Inflammatory macrophage treated with lipopolysaccharide for 1 hour (primary cell): ENCODE measurements around the gene ZBTB47.
A peak's percentile ranks its signal among the peaks of the same experiment; 100 is the strongest.

Experiments
- DNase-seq, 2 donors: peaks; one replicate each; pipeline ENCODE4 v3.0.0-alpha.2; 2020 to 2022

The ZBTB47 gene

DNA sequence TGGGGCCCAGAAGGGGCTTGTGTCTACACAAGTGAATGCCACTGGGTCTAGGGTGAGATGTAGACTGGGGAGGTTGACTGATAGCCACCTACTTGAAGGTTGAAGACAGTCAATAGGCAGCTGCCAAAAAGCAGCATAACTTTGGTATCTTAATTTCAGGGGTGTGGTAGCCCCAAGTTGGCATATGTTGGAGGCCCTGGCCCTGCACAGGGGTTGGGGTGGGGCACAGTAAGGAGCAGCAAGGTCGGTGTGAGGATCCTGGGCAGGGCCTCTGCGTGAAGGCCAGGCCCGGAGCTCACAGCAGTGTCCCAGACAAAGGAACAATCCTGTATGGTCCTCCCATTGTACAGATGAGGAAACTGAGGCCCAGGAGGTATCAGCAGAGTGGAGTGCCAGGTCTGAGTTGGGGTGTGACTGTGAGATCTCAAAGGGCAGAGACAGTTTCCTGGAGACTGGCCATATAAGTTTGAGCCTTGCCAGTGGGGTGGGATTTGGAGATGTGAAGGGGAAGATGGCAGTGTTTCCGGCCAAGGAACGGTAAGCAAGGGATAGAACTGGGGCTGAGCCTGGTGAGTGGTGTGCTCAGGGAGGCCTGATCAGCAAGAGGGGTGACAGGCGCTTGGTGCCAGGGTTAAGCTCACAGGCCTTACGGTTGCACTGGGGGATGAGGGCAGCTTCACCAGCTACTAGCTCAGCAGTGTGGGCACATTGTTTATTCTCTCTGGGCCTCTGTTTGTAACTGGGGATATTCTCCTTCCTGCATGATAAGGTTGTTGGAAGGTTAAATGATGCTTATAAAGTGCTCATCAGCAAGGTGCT, 33.5 kb downstream of the ZBTB47 start:
- no peak for DNase-seq

DNA sequence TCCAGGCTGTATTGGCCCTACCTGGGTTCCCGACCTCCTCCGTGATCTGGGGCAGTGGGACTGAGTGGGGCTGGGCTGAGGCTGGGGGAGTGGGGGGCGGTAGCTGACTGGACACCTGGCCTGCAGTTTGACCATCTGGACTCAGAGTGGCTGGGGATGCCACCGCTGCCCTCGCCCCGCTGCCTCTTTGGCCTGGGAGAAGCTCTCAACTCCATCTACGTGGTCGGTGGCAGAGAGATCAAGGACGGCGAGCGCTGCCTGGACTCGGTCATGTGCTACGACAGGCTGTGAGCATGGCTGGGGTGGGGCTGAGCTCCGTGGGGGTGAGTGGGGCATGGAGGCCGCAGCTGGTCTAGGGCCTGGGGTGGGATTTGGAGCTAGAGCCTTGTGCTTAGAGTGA, 34.5 kb downstream of the ZBTB47 start:
- no peak for DNase-seq

DNA sequence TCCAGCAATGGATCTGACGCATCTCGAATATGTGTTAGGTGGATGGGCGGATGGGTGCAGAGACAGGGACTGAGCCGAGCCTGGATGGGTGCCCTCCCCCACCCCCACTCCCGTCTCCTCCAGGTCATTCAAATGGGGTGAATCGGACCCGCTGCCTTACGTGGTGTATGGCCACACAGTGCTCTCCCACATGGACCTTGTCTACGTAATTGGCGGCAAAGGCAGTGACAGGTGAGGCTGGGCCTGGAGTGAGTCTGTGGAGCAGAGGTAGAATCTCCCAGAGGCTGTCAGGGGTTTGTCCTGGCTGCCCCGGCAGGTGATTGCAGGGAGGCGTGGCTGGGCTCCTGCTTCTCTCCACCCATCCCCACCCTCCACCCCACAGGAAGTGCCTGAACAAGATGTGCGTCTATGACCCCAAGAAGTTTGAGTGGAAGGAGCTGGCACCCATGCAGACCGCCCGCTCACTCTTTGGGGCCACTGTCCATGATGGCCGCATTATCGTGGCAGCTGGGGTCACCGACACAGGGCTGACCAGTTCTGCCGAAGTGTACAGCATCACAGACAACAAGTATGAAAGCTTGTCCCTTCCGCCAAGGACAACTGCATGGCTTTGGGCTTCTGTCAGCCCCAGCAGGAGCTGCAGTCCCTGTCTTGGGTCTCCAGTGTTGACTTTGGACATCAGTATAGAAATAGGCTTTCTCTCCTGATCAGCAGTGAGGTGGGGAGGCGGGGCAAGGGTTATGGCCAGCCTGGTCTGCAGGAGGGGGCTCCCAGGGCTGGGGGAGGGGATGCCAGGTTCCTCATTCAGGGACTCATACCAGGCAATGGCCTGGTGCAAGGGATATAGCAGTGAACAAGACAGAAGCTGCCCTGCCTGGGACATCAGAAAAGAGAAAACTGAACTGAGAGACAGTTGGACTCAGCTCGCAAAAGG, 35.3 kb downstream of the ZBTB47 start:
- no peak for DNase-seq

DNA sequence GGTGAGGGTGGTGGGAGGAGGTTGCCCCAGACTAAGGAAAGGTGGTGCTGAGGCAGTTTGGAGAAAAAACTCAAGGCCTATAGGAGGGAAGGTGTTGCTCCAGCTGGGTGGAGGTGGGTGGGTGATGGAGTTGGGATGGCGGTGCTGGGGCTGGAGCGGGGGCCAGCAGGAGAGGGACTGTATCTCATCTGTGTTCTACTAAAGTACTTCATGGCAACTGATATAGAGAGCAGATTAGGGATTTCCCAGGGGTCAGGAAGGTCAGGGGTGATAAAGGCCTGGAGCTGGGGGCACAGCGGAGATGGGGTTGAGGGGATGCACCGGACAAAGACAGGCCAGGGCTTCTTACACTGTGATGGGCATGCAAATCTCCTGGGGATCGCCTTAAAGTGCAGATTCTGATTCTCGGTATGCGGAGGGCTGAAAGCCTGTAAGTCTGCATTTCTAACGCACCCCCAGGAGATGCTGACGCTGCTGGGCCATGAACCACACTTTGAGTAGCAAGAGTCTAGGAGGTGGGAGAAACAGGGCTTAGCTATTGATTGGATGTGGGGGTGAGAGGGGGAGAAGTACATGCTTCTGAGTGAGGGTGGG, 36.0 kb downstream of the ZBTB47 start:
- DNase-seq, result no peak

DNA sequence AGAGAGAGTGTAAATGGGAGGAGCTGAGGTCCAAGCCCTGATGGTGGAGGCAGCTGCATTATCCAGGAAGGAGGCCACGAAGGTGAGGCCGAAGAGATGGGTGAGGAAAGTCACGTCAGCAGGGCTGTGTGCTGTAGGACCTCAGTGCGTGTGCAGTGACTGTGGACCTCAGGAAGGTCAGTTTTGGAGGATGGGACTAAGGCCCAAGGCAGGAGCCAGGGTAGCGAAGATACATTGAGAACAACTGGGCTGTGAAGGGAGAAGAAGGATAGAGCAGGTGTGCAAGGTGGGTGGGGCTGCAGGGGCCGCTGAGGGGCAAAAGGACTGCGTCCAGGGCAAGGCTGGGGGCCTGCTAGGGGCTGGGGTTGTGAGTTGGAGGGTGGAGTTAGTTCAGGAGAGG, 36.7 kb downstream of the ZBTB47 start:
- no peak for DNase-seq

DNA sequence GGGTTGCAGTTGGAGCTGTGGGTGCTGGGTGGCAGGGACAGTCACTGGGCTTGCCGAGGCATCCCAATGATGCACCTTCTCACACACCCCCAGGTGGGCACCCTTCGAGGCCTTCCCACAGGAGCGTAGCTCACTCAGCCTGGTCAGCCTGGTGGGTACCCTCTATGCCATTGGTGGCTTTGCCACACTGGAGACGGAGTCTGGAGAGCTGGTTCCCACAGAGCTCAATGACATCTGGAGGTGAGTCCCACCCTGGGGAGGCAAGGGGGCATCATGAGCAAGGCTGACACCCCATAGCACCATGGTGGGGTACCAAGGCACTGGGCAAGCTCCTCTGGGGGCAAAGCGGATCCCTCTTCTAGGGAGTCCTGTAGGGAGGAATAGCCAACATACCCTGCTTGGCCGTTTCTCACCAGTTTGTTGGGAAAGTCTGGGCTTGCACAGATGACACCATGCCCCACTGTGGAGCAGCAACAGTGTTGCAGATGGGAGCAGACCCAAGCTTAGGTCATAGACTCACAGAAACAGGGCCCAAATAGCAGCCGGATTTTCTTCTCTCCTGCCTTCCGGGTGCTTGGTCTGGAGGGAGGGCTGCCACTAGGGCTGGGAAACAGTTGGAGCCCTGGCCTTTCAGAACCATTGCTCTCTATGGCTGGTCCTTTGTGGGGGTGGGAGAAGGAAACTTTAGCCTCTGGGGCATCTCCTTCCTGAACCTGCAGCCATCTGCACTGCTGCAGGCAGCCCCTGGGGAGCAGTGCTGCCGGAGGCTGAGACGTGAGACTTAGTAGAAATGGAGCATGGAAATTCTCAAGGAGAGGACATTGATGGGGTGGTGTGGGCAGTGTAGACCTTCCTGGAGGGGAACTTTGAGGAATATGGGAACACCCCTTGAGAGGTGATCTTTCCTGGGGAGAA, 37.5 kb downstream of the ZBTB47 start:
- peak; percentile 49 to 58 for DNase-seq

DNA sequence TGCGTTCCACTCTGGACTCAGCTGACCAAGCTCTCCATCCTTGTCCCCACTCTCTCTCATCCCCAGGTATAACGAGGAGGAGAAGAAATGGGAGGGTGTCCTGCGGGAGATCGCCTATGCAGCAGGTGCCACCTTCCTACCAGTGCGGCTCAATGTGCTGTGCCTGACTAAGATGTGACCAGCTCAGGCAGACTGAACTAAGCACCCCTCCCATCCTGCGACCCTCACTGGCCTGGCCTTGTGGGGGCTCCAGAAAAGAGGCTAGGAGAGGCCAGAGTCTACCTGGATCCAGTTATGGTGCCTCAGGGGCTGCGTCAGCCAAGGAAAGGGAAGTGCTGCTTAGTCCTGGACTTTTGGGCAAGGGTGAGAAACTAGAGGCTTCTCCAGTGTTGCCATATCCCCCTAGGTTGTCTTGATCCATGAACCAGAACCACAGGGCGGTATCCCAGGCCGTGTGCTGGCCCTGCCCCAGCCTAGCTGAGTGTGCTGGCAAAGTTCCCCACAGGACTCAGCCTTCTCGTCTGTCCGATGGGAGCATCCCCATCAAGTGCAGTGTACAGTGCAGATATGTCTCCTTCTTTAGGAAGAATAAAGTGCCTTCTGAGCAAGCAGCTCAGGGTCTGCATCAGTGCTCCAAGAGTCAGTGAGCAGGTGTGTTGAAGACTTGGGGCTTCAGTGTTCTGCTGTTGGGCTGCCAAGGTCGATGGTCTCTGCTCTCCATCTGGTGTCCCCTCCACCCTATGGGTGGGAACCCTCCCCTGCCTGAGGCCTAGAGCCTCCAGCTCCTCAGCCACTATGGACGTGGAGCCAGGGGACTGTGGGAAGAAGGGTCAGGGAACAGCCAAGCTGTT, 38.5 kb downstream of the ZBTB47 start:
- DNase-seq, result no peak

DNA sequence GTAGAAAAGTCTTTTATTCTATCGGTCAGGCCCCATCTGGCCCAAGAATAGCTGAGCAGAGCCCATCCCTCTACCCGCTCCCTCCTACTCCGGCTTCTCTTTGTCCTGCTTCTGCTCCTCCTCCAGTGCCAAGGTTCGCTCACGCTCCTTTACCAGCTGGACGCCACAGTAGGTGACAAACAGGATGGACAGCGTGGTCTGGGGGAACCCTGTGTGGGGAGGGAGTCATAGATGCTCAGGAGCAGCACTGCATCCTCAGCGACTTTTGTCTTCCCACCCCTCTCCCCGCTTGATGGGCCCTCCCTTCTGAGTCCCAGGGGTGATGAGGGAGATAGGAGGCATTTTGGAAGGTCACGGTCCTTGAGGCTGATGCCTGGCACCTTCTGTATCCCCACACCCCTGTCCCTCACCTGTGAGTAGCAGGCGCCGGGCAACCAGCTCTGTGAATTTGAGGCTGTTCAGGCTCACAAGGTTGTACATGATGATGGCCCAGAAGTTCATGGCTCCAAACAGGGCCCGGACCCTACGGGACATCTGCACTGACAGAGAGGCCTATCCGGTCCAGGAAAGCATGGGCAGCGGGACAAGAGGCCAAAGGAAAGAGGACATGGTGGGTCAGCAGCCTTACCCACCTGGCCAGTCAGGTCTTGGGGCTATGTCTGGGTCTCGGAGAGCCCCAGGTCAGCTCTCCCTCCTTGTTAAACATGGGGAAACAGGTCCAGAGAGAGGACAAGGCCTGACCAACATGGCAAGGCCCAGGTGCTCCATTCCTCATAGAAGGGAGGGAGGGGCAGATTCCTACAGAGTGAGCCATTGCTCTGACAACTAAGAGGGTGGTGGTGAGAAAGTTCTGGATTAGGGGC, 39.4 kb downstream of the ZBTB47 start:
- no peak for DNase-seq

DNA sequence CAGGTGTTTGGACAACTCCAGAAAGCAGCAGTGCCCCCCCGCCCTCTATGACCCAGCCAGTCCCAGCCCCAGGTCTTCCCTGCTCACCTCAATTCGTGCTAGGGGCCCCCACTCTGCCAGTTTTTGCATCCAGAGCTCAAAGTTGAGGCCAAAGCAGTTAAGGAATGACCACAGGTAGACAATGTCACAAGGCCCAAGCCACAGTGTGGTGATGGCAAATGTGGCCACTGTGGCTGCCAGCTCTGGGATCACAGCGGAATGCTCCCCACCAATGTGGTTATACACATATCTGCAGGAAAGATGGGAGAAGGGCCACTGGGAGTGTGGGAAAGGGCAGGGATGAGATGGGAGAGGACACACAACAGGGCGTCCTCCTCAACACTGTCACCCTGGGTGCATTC, 40.0 kb downstream of the ZBTB47 start:
- no peak for DNase-seq

DNA sequence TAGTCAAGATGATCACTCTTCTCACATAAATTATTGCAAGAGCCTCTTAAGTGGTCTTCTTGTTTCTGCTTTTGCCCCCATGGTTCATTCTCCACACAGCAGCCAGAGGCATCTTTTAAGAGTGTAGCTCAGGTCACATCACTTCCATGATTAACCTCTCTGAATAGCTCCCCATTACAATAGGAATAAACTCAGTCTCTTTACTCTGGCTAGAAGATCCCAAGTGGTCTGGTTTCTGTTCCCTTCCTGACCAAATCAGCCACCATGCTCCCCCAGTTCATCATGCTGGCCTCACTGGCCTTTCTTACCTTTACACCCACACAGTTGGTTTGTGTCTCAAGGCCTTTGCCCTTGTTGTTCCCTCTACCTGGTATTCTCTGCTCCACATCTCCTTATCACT, 40.9 kb downstream of the ZBTB47 start:
- DNase-seq, result no peak

DNA sequence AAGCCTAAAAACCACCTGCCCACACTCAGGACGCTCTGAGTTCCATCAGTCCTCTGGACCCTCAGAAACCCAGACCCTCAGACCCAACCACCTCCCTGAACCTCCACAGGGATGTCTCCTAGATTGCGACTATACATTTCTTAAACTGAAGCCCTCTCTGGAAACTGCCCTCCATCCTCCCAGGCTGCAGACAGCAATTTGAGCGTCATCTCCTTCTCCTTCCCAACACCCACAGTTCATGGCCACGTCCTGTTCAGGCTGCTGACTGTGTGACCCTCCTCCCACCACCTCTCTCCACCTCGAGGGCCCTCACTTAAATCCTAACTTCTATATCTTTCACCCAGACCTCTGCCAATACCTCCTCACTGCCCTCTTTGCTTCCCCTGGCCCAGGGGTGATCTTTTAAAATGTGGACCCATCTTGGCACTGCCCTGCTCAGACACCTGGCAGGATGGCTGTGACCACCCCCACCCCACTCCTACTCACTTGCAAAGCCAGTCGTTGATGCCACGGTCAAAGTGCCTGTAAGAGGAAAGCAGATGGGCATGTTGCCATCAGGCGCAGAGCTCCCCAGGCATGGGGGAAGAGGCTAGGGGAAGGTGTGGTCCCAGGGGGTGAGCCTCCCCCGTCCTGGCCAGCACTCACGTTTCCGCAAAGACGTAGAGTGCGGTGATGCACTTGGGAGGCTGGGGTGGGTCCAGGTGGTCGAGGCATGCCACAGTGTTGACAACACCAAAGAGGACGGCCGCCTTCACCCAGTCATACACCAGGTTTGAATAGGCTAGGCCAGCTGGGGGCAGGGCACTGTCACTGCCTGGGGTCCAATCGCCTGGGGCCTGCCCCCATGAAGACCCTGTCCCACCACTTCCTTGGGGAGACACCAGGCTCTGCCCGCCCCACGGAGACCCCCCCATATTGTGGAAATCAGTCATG, 43.1 kb downstream of the ZBTB47 start:
- no peak for DNase-seq

DNA sequence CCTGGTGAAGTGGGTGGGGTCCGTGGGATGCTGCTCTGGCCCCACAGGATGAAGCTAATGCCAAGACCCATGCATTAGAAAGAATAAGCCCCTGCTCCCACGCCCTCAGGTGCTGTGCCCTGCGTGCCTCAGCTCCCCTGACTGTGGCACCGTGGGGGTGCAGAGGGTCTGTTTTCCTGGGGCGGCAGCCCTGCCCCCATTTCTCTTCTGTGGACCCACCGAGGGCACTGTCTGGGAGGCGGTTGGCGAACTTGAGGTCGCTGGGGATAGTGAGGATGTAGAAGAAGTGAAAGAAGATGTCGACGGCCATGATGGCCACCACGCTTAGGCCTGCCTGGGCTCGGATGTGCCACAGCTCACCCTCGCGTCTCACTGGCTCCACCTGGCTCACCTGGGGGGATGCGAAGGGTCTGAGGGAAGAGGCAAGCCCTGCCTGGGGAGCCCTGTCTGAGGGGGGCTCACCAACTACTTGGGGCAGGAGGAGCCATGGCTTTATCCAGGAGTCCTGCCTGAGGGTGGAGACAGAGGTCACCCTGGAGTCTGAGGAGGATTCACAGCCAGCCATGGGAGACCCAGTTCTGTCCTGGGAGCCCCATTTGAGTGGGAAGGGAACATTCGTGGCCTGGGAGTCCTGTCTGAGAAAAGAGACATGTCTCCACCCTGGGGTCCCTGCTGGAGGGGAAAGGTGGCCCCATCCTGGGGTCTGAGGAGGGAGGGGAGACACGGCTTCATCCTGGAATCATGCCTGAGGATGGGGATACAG, 44.0 kb downstream of the ZBTB47 start:
- no peak for DNase-seq

DNA sequence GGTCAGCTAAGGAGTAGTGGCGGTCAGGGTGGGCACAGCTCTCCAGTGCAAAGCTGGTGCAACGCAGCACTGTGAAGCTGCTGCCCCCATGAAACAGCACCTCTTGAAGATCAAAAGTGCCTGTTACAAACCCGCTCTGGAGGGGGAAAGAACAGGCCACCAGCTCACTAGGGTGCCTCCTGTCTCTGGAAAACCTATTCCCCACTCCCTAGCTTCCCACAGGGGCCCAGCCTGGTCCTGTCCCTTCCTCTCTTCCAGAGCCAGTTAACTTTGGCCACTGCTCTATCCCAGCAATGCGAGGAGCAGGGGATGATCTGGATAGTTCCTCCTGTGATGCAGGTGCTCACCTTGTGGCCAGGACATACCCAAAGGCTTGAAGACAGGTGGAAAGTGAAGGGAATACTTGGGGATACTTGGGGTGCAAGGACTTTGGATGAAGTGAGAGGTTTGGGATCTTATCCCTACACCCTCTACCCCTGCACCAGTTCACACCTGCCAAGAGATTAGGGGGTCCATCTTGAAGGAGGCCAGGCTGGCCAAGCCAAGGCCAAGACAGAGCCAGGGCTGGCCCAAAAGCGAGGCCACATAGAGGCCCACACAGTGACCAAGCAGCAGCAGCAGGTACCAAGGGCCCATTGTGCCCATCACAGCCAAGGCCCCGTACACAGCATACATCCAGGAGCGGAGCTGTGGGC, 44.9 kb downstream of the ZBTB47 start:
- no peak for DNase-seq

DNA sequence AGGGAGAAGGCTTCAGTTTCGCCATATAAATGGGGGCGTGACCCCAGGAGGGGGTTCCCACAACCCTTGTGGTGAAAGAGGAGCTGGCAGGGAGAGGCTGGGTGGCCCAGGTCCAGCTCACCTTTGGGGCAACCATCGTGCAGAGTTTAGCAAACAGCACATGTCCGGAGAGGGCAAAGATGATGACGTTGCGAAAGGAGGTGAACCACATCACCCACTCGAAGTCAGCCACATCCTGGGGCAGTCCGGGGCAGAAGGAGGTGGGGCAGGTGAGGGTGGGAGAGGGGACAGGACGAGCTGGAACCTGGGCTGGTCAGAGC, 45.4 kb downstream of the ZBTB47 start:
- no peak for DNase-seq

DNA sequence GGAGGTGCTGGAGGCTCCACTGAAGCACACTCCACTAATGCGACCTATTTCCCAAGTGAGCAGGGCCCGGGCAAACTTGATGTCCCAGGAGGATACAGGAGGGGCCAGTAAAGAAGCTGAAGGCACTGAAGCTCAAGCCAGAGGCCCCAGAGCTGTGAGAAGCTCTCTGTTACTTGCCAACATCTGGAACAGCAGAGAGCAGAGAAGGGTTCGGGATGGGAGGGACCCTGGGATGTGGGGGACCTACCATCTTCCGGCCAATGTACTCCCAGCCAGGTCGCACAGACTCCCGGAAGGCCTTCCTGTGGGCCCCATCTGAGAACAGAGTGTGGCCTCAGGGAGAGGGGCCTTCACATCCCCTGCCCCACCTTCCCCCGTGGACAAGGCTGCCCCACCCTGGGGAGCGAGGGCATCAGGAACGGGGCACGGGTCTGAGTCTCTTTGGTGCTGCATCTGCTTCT, 46.0 kb downstream of the ZBTB47 start:
- DNase-seq, result no peak

DNA sequence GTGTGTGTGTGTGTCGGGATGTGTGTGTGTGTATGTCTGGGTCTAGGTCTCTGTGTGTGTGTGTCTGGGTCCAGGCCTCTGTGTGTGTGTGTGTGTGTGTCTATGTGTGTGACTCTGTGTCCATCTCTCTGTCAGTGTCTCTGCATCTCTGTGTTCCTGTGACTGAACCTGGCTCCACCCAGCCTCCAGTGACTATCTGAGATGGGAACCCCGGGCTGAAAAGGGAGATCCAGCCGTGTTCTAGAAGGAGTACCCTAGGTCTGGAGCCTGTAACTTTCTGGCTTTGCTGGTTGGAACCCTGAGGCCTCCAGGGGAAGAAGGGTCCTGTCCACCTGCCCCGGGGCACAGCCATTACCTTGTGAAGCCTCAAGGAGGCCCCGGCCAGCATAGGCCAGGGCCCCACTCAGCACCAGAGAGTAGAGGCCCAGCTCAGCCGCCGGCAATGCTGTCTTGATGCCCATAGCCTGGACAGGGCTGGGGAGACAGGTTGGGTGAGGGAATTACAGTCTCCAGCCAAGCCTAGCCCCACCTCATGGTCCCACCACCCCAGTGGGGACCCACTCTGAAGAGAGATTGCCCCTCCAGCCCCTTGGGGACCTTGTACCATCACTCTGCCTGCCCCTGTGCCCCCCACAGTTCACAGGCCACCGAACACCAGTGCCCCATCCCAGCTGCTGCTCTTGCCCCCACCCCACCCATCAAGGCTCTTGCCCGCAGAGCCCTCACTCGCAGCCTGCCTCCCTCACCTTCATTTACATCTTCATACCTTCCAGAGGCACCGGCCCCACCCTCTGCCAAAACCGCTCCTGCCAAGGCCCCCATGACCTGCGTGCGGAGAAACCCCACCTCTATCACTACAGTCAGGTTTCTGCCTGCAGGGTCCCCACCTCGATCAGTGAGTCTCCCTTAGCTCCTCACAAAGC, 47.1 kb downstream of the ZBTB47 start:
- no peak for DNase-seq
